CD4-positive, alpha-beta memory T cell (primary cell): ENCODE data around the gene PRR29. TPM values are rescaled to one million over a fixed set of nuclear protein-coding genes. Genes with fewer than 3 reads are reported as not detected.
A peak's percentile ranks its signal among the peaks of the same experiment; 100 is the strongest.
"Not testable (repeated sequence)": the region's sequence is repeated elsewhere in the genome, so short reads cannot be mapped to it uniquely, and the experiment has no call there.

Experiments
- CTCF ChIA-PET: fragments of 350-600 bp; sonication (Branson Sonifier 250); formaldehyde crosslinking; loops from one replicate; lab custom pipeline; 2021; ENCODE audit warnings: inconsistent platforms; ENCODE audit not compliant: partially characterized antibody; lab: Charles Lee
- POLR2A ChIA-PET: fragments of 350-600 bp; sonication (Branson Sonifier 250); formaldehyde crosslinking; loops from one replicate; lab custom pipeline; 2021; ENCODE audit not compliant: partially characterized antibody; lab: Charles Lee
- DNase-seq, 5 donors: peaks; one replicate each; pipeline versions ENCODE4 v3.0.0 to v3.0.0-alpha.2; 2020 to 2022; ENCODE audit warnings: mixed read lengths in 1 of 5
- H3K27ac ChIP-seq: one replicate; pipeline ENCODE4 v1.7.0; 2013; ENCODE audit warnings: low read depth, low read length
- H3K27me3 ChIP-seq: 2 replicates; pipeline ENCODE4 v1.7.0; 2013; ENCODE audit warnings: mild to moderate bottlenecking, low read length, moderate library complexity; ENCODE audit not compliant: insufficient read depth
- H3K36me3 ChIP-seq: 2 replicates; pipeline ENCODE4 v1.7.0; 2013; ENCODE audit warnings: mild to moderate bottlenecking, low read length, moderate library complexity; ENCODE audit not compliant: insufficient read depth
- H3K4me1 ChIP-seq: 2 replicates; pipeline ENCODE4 v1.7.0; 2013; ENCODE audit warnings: mild to moderate bottlenecking, low read length, moderate library complexity; ENCODE audit not compliant: insufficient read depth
- H3K4me3 ChIP-seq, 2 donors: one replicate each; pipeline ENCODE4 v1.7.0; 2013; ENCODE audit warnings: low read length in 2 of 2, mild to moderate bottlenecking in 1 of 2
- H3K9me3 ChIP-seq, 2 donors: one replicate each; pipeline ENCODE4 v1.7.0; 2013; ENCODE audit warnings: low read length in 2 of 2, control low read depth in 1 of 2; ENCODE audit not compliant: control insufficient read depth in 1 of 2
- H3K27ac Mint-ChIP-seq, 7 donors: one replicate each; pipeline ENCODE4 v1.8.0; 2020 to 2021; ENCODE audit warnings: mixed read lengths in 7 of 7, mild to moderate bottlenecking in 6 of 7, inconsistent platforms in 3 of 7, moderate library complexity in 3 of 7
- H3K27me3 Mint-ChIP-seq, 2 donors: one replicate each; pipeline ENCODE4 v1.8.0; 2020 to 2021; ENCODE audit warnings: mixed read lengths in 2 of 2
- H3K36me3 Mint-ChIP-seq, 2 donors: one replicate each; pipeline ENCODE4 v1.8.0; 2020 to 2021; ENCODE audit warnings: mixed read lengths in 2 of 2, inconsistent platforms in 1 of 2, mild to moderate bottlenecking in 1 of 2
- H3K4me1 Mint-ChIP-seq, 4 donors: one replicate each; pipeline ENCODE4 v1.8.0; 2020 to 2021; ENCODE audit warnings: mixed read lengths in 4 of 4, mild to moderate bottlenecking in 1 of 4
- H3K4me3 Mint-ChIP-seq, 8 donors: one replicate each; pipeline ENCODE4 v1.8.0; 2020 to 2021; ENCODE audit warnings: mixed read lengths in 8 of 8, mild to moderate bottlenecking in 7 of 8, moderate library complexity in 6 of 8, inconsistent platforms in 3 of 8
- H3K9me3 Mint-ChIP-seq, 8 donors: one replicate each; pipeline ENCODE4 v1.8.0; 2020 to 2021; ENCODE audit warnings: mixed read lengths in 8 of 8, mild to moderate bottlenecking in 5 of 8, inconsistent platforms in 3 of 8, moderate library complexity in 1 of 8
- intact Hi-C: fragments of 100-400 bp; cut with micrococcal nuclease; formaldehyde crosslinking; loops from one replicate; pipeline ENCODE4 v1.15.1; 2023
- polyA plus RNA-seq, 2 donors: library from polyadenylated mRNA; unstranded; fragments of 300-500 nt; fragmentation: Illumina TruSeq; gene quantifications; one replicate each; pipeline ENCODE4 v1.2.3, GENCODE V29; 2021
- total RNA-seq, 2 experiments: library from RNA; stranded (reverse); gene quantifications; one replicate each; pipeline ENCODE4 v1.2.3, GENCODE V29; 2021

PRR29 gene
- total and polyA plus RNA-seq, 4 experiments from 2014 or later, result 0.19 to 6.0 (median 3.3) TPM

- H3K27ac Mint-ChIP-seq, result peak overlapping the region; percentile 96 to 100 (median 99)
- peak overlapping the region; percentile 93 for H3K27ac ChIP-seq
- H3K27me3 Mint-ChIP-seq, result peaks cover 0 to 1% of the 10 kb centered on the region in 2 donors
- no peak for DNase-seq
- H3K4me1 Mint-ChIP-seq, result peaks cover 40 to 84% (median 58%) of the 10 kb centered on the region in 4 donors
- CTCF ChIA-PET, result interaction anchor here (1.0 to 16.3 kb wide), 9 partner anchors 11 to 174 kb away, joined by 3 to 556 read pairs (median 12); partner anchors contain the start of genes CD79B and PRR29
- peaks cover 71% of the 10 kb centered on the region for H3K4me1 ChIP-seq
- no peaks in the 10 kb centered on the region for H3K36me3 ChIP-seq
- no peaks in the 10 kb centered on the region for H3K27me3 ChIP-seq
- intact Hi-C loops, result loop anchor here (1.0 to 5.0 kb wide), 3 partner anchors 8 to 480 kb away; partner anchors contain the start of gene POLG2
- H3K4me3 Mint-ChIP-seq, result peak overlapping the region; percentile 90 to 100 (median 98)
- peaks cover 8 to 25% of the 10 kb centered on the region in 2 donors for H3K36me3 Mint-ChIP-seq
- H3K9me3 ChIP-seq, result no peaks in the 10 kb centered on the region
- H3K9me3 Mint-ChIP-seq, result peaks cover 0 to 4% (median 0%) of the 10 kb centered on the region in 8 donors
- peak overlapping the region; percentile 7 to 51 for H3K4me3 ChIP-seq
- POLR2A ChIA-PET, result interaction anchor here (1.0 to 18.0 kb wide), 10 partner anchors 10 to 174 kb away, joined by 3 to 587 read pairs (median 11); partner anchors contain the start of genes ERN1, PRR29 and SMARCD2
Measured at GRCh38 chr17:64017381-64017980, 19.3 kb downstream of the PRR29 start.

DNA sequence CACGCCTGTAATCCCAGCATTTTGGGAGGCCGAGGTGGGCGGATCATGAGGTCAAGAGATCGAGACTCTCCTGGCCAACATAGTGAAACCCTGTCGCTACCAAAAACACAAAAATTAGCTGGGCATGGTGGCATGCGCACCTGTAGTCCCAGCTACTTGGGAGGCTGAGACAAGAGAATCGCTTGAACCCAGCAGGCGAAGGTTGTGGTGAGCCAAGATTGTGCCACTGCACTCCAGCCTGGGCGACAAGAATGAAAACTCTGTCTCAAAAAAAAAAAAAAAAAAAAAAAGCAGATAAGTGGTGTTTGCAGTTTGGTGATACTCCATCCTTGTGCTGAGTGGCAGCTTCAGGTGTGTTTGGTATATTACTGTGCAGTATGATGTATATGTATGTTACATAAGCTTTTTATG, 21.4 kb downstream of the PRR29 start:
- peaks cover 71% of the 10 kb centered on the region for H3K4me1 ChIP-seq
- not testable (repeated sequence) for H3K27me3 ChIP-seq, H3K9me3 ChIP-seq, H3K9me3 Mint-ChIP-seq, H3K27me3 Mint-ChIP-seq, H3K36me3 ChIP-seq
- peak in 1 of 5 donors; percentile 69 for DNase-seq
- CTCF ChIA-PET, result interaction anchor here (0.7 to 16.3 kb wide), 16 partner anchors 9 to 237 kb away, joined by 3 to 556 read pairs (median 10); partner anchors contain the start of genes CSHL1, ERN1, GH1 and PRR29
- Mint-ChIP-seq H3K27ac (peak overlapping the region; percentile 99 to 100 (median 100)), H3K4me3 (peak overlapping the region; percentile 97 to 100 (median 99)), H3K36me3 (peaks cover 8 to 20% of the 10 kb centered on the region in 2 donors), H3K4me1 (peaks cover 49 to 85% (median 62%) of the 10 kb centered on the region in 4 donors)
- peak overlapping the region; percentile 93 to 96 for H3K4me3 ChIP-seq
- H3K27ac ChIP-seq, result peak overlapping the region; percentile 93
- intact Hi-C loops, result loop anchor here (5.0 kb wide), 1 partner anchor 478 kb away; the partner anchor contains the start of gene POLG2
- POLR2A ChIA-PET, result interaction anchor here (0.5 to 18.0 kb wide), 35 partner anchors 9 to 486 kb away, joined by 3 to 587 read pairs (median 6); partner anchors contain the start of genes CCDC47, CD79B, CEP95 and DDX42

GRCh38 chr17:64020056-64020766, 22.1 kb downstream of the PRR29 start, which contains the start of gene ICAM2:
Gene ICAM2, minus strand, starts transcription at chr17:64020633. Its CDS starts 13,942 bp downstream, at chr17:64006691.
- Mint-ChIP-seq H3K9me3 (peaks cover 0 to 4% (median 0%) of the 10 kb centered on the region in 8 donors), H3K36me3 (peaks cover 8 to 16% of the 10 kb centered on the region in 2 donors), H3K4me1 (peaks cover 51 to 85% (median 63%) of the 10 kb centered on the region in 4 donors), H3K4me3 (peak within 1 kb of the TSS; percentile 97 to 100 (median 99)), H3K27me3 (peaks cover 0 to 1% of the 10 kb centered on the region in 2 donors), H3K27ac (peak within 1 kb of the TSS; percentile 99 to 100 (median 100))
- no peaks in the 10 kb centered on the region for H3K27me3 ChIP-seq
- H3K27ac ChIP-seq, result peak within 1 kb of the TSS; percentile 93
- peaks cover 71% of the 10 kb centered on the region for H3K4me1 ChIP-seq
- peak; percentile 94 to 99 (median 97) for DNase-seq
- H3K9me3 ChIP-seq, result no peaks in the 10 kb centered on the region
- intact Hi-C loops, result loop anchor here (1.0 to 2.0 kb wide), 4 partner anchors 22 to 247 kb away; partner anchors contain the start of genes CCDC47, PRR29 and TEX2
- ChIA-PET POLR2A (interaction anchor here (0.5 to 18.0 kb wide), 47 partner anchors 9 to 965 kb away, joined by 3 to 587 read pairs (median 5); partner anchors contain the start of genes CCDC47, CD79B, CEP95 and DDX42), CTCF (interaction anchor here (0.6 to 16.3 kb wide), 21 partner anchors 8 to 237 kb away, joined by 3 to 556 read pairs (median 4); partner anchors contain the start of genes CSHL1, ERN1, GH1 and PRR29)
- peak within 1 kb of the TSS; percentile 93 to 96 for H3K4me3 ChIP-seq
- H3K36me3 ChIP-seq, result no peaks in the 10 kb centered on the region

DNA sequence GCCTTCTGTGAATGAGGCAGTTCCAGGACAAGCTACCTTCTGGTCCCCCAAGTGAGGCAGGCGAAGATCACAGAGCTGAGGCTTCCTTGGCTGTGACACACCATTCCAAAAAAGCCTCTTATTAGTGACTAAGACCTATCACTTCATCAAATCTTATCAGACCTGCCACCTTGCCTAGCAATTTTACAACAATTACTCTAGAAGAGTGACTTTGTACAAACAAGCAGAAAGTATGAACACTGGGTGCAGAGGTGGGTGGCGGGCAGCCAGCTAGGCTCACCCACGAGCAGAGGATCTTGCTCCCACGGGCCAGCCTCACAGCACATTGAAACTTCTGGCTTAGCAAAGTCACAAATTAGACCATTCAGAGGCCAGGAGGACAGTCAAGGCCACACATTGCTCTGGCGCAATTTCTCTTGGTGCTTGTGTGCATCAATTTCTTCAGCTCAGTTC, 24.5 kb downstream of the PRR29 start:
- DNase-seq, result no peak
- ChIA-PET POLR2A (interaction anchor here (0.6 to 18.0 kb wide), 9 partner anchors 20 to 124 kb away, joined by 3 to 587 read pairs (median 4); partner anchors contain the start of genes ERN1 and PRR29), CTCF (interaction anchor here (1.4 to 16.3 kb wide), 3 partner anchors 27 to 111 kb away, joined by 11 to 556 read pairs (median 351); partner anchors contain the start of genes CSHL1, GH1 and PRR29)
- Histone ChIP-seq H3K27me3 (no peaks in the 10 kb centered on the region), H3K9me3 (no peaks in the 10 kb centered on the region), H3K4me3 (no peak overlapping the region), H3K36me3 (no peaks in the 10 kb centered on the region), H3K27ac (peak overlapping the region; percentile 93), H3K4me1 (peaks cover 70% of the 10 kb centered on the region)
- Mint-ChIP-seq H3K27ac (peak overlapping the region; percentile 99 to 100 (median 100)), H3K36me3 (peaks cover 2 to 14% of the 10 kb centered on the region in 2 donors), H3K4me1 (peaks cover 46 to 80% (median 60%) of the 10 kb centered on the region in 4 donors), H3K9me3 (peaks cover 0 to 7% (median 0%) of the 10 kb centered on the region in 8 donors), H3K4me3 (peak overlapping the region in 6 of 8 donors; percentile 49 to 85 (median 72)), H3K27me3 (peaks cover 0 to 1% of the 10 kb centered on the region in 2 donors)
- intact Hi-C loops, result no loop called here

- POLR2A ChIA-PET, result interaction anchor here (1.7 to 18.0 kb wide), 13 partner anchors 7 to 483 kb away, joined by 5 to 587 read pairs (median 26); partner anchors contain the start of genes CD79B, CEP95, DDX5 and ERN1
- Histone ChIP-seq H3K36me3 (no peaks in the 10 kb centered on the region), H3K27me3 (no peaks in the 10 kb centered on the region), H3K4me1 (peaks cover 81% of the 10 kb centered on the region), H3K9me3 (no peaks in the 10 kb centered on the region), H3K27ac (peak overlapping the region; percentile 89), H3K4me3 (no peak overlapping the region)
- H3K4me1 Mint-ChIP-seq, result peaks cover 43 to 80% (median 63%) of the 10 kb centered on the region in 4 donors
- CTCF ChIA-PET, result interaction anchor here (0.7 to 16.3 kb wide), 14 partner anchors 5 to 124 kb away, joined by 3 to 798 read pairs (median 14); partner anchors contain the start of genes CSHL1, ERN1, GH1 and ICAM2
- H3K27ac Mint-ChIP-seq, result peak overlapping the region; percentile 94 to 99 (median 98)
- no peak for DNase-seq
- peak overlapping the region in 7 of 8 donors; percentile 32 to 94 (median 87) for H3K4me3 Mint-ChIP-seq
- H3K27me3 Mint-ChIP-seq, result peaks cover 0 to 1% of the 10 kb centered on the region in 2 donors
- H3K36me3 Mint-ChIP-seq, result peaks cover 0 to 10% of the 10 kb centered on the region in 2 donors
- H3K9me3 Mint-ChIP-seq, result peaks cover 0 to 7% (median 0%) of the 10 kb centered on the region in 8 donors
- intact Hi-C loops, result no loop called here
Measured at GRCh38 chr17:64024215-64024654, 26.1 kb downstream of the PRR29 start.
